ENCODE measurements around the gene BMPR2. TPM values are rescaled to one million over a fixed set of nuclear protein-coding genes. Genes with fewer than 3 reads are reported as not detected.

BMPR2 gene
- total RNA-seq, 1 experiment from 2014 or later = 12.8 TPM

DNA sequence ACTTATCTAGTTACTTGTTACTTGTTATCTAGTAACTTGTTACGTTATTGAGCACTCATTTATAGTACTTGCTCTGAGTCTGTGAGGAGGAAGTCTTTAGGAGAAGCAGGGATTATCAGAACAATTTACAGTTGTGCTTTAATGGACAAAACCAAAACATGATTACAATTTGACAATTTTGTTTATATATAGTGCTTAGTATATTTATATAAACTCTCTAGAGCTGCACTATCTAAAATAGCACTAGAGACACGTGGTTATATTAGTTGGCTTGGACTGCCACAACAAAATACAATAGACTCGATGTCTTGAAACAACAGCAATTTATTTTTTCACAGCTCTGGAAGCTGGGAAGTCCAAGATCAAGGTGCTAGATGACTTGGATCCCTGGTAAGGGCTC is 78.4 kb downstream of the BMPR2 start:
- H3K4me1 ChIP-seq (ENCODE audit: control insufficient read depth in 1 of 2, insufficient read depth in 2 of 2, low read length in 2 of 2) = no peaks in the 10 kb centered on the region
- no peaks in the 10 kb centered on the region for H3K9me2 ChIP-seq (ENCODE audit: insufficient read depth)
- ATAC-seq (no peak), DNase-seq (ENCODE audit: low read depth, low spot score) (no peak)
- H3K79me2 ChIP-seq (ENCODE audit: insufficient read depth, low read length) = no peaks in the 10 kb centered on the region
- intact Hi-C loops (cut with micrococcal nuclease) = no loop called here
- no peaks in the 10 kb centered on the region for H4K20me1 ChIP-seq (ENCODE audit: insufficient read depth)
- no peaks in the 10 kb centered on the region for H3K27me3 ChIP-seq (ENCODE audit: insufficient read depth, low read length)
- no peaks in the 10 kb centered on the region for H3K9me3 ChIP-seq (ENCODE audit: control insufficient read depth in 1 of 2, insufficient read depth in 1 of 2, low read depth in 1 of 2, low read length in 2 of 2)
- H3K4me2 ChIP-seq (ENCODE audit: low read length) = no peak overlapping the region
- POLR2A ChIA-PET = no interaction called here
- BruUV-seq (replicated peaks) = no TSS peak
- RAD21 ChIA-PET (ENCODE audit: low non-redundant PET in 1 of 2, low total read pairs in 2 of 2, uncharacterized antibody in 2 of 2, unreplicated experiment in 2 of 2) = no interaction called here
- no peak overlapping the region for H3K9ac ChIP-seq (ENCODE audit: low read length)
- H3K36me3 ChIP-seq (ENCODE audit: control insufficient read depth in 1 of 2, insufficient read depth in 2 of 2, low read length in 2 of 2) = no peaks in the 10 kb centered on the region
- CTCF ChIA-PET = no interaction called here
- H3K27ac ChIP-seq (ENCODE audit: low read depth, low read length) = no peak overlapping the region
- H2AFZ ChIP-seq (ENCODE audit: low read depth, low read length, poor library complexity, severe bottlenecking) = no peak overlapping the region
- H3K4me3 ChIP-seq (replicated peaks in 1 of 2; ENCODE audit: low read depth in 1 of 2, low read length in 2 of 2) = no peak overlapping the region
- no peak for TF ChIP-seq FOSL1 (IDR thresholded peaks at IDR 0.05; ENCODE audit: low read depth)
- no peak for TF ChIP-seq RAD21 (IDR thresholded peaks at IDR 0.05; ENCODE audit: low read depth)
- TF ChIP-seq SIN3A (IDR thresholded peaks at IDR 0.05; ENCODE audit: low read depth) = no peak
- no peak for TF ChIP-seq CBX3 (IDR thresholded peaks at IDR 0.05; ENCODE audit: low read depth)
- TF ChIP-seq, protein P1, sequence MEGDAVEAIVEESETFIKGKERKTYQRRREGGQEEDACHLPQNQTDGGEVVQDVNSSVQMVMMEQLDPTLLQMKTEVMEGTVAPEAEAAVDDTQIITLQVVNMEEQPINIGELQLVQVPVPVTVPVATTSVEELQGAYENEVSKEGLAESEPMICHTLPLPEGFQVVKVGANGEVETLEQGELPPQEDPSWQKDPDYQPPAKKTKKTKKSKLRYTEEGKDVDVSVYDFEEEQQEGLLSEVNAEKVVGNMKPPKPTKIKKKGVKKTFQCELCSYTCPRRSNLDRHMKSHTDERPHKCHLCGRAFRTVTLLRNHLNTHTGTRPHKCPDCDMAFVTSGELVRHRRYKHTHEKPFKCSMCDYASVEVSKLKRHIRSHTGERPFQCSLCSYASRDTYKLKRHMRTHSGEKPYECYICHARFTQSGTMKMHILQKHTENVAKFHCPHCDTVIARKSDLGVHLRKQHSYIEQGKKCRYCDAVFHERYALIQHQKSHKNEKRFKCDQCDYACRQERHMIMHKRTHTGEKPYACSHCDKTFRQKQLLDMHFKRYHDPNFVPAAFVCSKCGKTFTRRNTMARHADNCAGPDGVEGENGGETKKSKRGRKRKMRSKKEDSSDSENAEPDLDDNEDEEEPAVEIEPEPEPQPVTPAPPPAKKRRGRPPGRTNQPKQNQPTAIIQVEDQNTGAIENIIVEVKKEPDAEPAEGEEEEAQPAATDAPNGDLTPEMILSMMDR (IDR thresholded peaks at IDR 0.05 in 2 of 3, conservative IDR thresholded peaks at IDR 0.05 in 1 of 3; ENCODE audit: borderline replicate concordance in 1 of 3, insufficient read depth in 1 of 3, low read depth in 2 of 3, low read length in 2 of 3) = no peak
- TF ChIP-seq, protein P2, sequence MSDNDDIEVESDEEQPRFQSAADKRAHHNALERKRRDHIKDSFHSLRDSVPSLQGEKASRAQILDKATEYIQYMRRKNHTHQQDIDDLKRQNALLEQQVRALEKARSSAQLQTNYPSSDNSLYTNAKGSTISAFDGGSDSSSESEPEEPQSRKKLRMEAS (IDR thresholded peaks at IDR 0.05) = no peak
- TF ChIP-seq YY1 (IDR thresholded peaks at IDR 0.05; ENCODE audit: extremely low read depth, insufficient replicate concordance, low read depth, low read length) = no peak
- no peak for TF ChIP-seq SP1 (IDR thresholded peaks at IDR 0.05; ENCODE audit: low read depth)
- no peak for TF ChIP-seq JUND (IDR thresholded peaks at IDR 0.05)
- no peak for TF ChIP-seq EGR1 (IDR thresholded peaks at IDR 0.05; ENCODE audit: low read depth)
- TF ChIP-seq ZFX (IDR thresholded peaks at IDR 0.05) = no peak
- TF ChIP-seq, protein P3, sequence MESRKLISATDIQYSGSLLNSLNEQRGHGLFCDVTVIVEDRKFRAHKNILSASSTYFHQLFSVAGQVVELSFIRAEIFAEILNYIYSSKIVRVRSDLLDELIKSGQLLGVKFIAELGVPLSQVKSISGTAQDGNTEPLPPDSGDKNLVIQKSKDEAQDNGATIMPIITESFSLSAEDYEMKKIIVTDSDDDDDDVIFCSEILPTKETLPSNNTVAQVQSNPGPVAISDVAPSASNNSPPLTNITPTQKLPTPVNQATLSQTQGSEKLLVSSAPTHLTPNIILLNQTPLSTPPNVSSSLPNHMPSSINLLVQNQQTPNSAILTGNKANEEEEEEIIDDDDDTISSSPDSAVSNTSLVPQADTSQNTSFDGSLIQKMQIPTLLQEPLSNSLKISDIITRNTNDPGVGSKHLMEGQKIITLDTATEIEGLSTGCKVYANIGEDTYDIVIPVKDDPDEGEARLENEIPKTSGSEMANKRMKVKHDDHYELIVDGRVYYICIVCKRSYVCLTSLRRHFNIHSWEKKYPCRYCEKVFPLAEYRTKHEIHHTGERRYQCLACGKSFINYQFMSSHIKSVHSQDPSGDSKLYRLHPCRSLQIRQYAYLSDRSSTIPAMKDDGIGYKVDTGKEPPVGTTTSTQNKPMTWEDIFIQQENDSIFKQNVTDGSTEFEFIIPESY (IDR thresholded peaks at IDR 0.05; ENCODE audit: extremely low read depth, insufficient replicate concordance, low read length) = no peak
- TF ChIP-seq EZH2 (IDR thresholded peaks at IDR 0.05) = no peak
- no peak for TF ChIP-seq TCF7L2 (IDR thresholded peaks at IDR 0.05; ENCODE audit: borderline replicate concordance, extremely low read depth, insufficient read depth, insufficient read length)
- no peak for TF ChIP-seq ELF1 (IDR thresholded peaks at IDR 0.05; ENCODE audit: borderline replicate concordance, low read depth)
- TF ChIP-seq CEBPB (IDR thresholded peaks at IDR 0.05; ENCODE audit: low read depth) = no peak
- no peak for TF ChIP-seq REST (IDR thresholded peaks at IDR 0.05; ENCODE audit: low read depth)

Measured in HCT116 (cell line).